ENCODE measurements around the gene IRF8. TPM values are rescaled to one million over a fixed set of nuclear protein-coding genes. Genes with fewer than 3 reads are reported as not detected.

IRF8 gene
- total RNA-seq, 3 donors from 2014 or later (not counting 1 experiment from before 2014, with no cell fraction given): 101 to 167 (median 122) TPM

DNA sequence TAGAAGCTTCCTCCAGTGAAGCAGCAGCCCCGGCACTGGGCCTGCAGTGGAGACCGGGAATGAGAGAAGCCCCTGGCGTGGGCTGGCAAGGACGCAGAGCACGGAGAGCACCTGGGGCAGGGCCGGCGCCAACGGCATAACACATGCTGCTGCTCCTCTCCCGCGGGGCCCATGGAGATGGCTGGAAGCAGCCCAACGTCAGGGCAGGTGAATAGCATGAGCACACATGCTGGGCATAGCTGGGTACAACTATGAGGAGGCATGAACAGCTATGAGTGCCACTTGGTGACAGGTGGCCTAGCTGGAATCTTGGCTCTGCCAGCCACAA, 46.4 kb downstream of the IRF8 start:
- Mint-ChIP-seq H3K27ac (peak overlapping the region; percentile 3 to 81), H3K9me3 (no peaks in the 10 kb centered on the region), H3K36me3 (no peaks in the 10 kb centered on the region), H3K4me3 (peak overlapping the region; percentile 58), H3K27me3 (ENCODE audit: low read depth in 2 of 2) (peaks cover 6 to 10% of the 10 kb centered on the region in 2 donors), H3K4me1 (peaks cover 32 to 53% of the 10 kb centered on the region in 2 donors)
- intact Hi-C loops (cut with micrococcal nuclease): no loop called here
- Histone ChIP-seq H3K36me3 (ENCODE audit: control insufficient read depth, insufficient read depth, low read length) (no peaks in the 10 kb centered on the region), H3K27me3 (ENCODE audit: control insufficient read depth, insufficient read depth, low read length) (no peaks in the 10 kb centered on the region), H3K27ac (ENCODE audit: low read length) (peak overlapping the region; percentile 38), H3K4me3 (ENCODE audit: low read length) (peak overlapping the region; percentile 5), H3K9me3 (ENCODE audit: control insufficient read depth, insufficient read depth, low read length) (no peaks in the 10 kb centered on the region), H3K4me1 (ENCODE audit: control insufficient read depth, insufficient read depth, low read length) (peaks cover 64% of the 10 kb centered on the region)
- no peak for ATAC-seq
- no peak for TF ChIP-seq CTCF (IDR thresholded peaks at IDR 0.05)
- DNase-seq: no peak
- WGBS (ENCODE audit: insufficient coverage): 45% methylated on average over 11 of the region's 11 CpGs

DNA sequence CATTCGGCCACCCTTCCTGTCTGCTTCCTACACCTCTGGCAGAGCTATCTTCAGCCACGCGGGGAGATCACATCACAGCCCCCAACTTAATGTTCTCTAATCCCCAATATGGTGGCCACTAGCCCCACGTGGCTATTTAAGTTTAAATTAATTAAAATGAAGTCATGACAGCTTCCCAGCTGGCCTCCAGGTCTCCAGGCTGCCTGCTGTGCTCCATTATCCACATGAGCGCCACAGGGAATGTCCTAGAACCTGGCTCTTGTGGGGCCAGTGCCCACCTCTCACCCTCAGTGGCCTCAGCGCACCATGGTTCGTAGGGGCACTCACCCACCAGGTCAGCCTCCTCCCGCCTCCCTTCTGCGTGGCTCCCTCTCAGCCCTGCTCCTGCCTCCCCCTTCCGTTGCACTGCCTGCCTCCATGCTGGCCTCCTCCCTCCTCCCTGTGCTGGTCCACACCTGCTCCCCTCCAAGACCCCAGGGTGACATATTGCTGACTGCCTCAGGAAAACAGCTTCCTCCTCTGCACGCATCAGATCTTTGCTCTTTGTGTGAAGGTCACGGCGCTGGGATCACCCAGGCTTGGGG, 47.7 kb downstream of the IRF8 start:
- Histone ChIP-seq H3K27ac (ENCODE audit: low read length) (no peak overlapping the region), H3K9me3 (ENCODE audit: control insufficient read depth, insufficient read depth, low read length) (no peaks in the 10 kb centered on the region), H3K36me3 (ENCODE audit: control insufficient read depth, insufficient read depth, low read length) (no peaks in the 10 kb centered on the region), H3K27me3 (ENCODE audit: control insufficient read depth, insufficient read depth, low read length) (no peaks in the 10 kb centered on the region), H3K4me3 (ENCODE audit: low read length) (no peak overlapping the region), H3K4me1 (ENCODE audit: control insufficient read depth, insufficient read depth, low read length) (peaks cover 58% of the 10 kb centered on the region)
- Mint-ChIP-seq H3K36me3 (no peaks in the 10 kb centered on the region), H3K27ac (peak overlapping the region; percentile 29 to 50), H3K4me1 (peaks cover 31 to 60% of the 10 kb centered on the region in 2 donors), H3K4me3 (peak overlapping the region; percentile 93), H3K9me3 (no peaks in the 10 kb centered on the region), H3K27me3 (ENCODE audit: low read depth in 2 of 2) (peaks cover 6 to 10% of the 10 kb centered on the region in 2 donors)
- ATAC-seq (no peak), DNase-seq (no peak)
- 79% methylated on average over 13 of the region's 13 CpGs for WGBS (ENCODE audit: insufficient coverage)
- TF ChIP-seq CTCF (IDR thresholded peaks at IDR 0.05): no peak
- intact Hi-C loops (cut with micrococcal nuclease): no loop called here

- no peaks in the 10 kb centered on the region for H3K27me3 ChIP-seq (ENCODE audit: control insufficient read depth, insufficient read depth, low read length)
- no peak for TF ChIP-seq CTCF (IDR thresholded peaks at IDR 0.05)
These were observed 48.5 kb downstream of the IRF8 start for GRCh38 chr16:85947230-85948137.

More at GRCh38 chr16:85947230-85948137, 48.5 kb downstream of the IRF8 start:
- peak in 1 of 2 donors; percentile 60 for DNase-seq
- 30% methylated on average over 32 of the region's 32 CpGs for WGBS (ENCODE audit: insufficient coverage)
- H3K27ac Mint-ChIP-seq: peak overlapping the region; percentile 29 to 50
- Histone ChIP-seq H3K4me3 (ENCODE audit: low read length) (peak overlapping the region; percentile 32), H3K36me3 (ENCODE audit: control insufficient read depth, insufficient read depth, low read length) (no peaks in the 10 kb centered on the region), H3K9me3 (ENCODE audit: control insufficient read depth, insufficient read depth, low read length) (no peaks in the 10 kb centered on the region), H3K4me1 (ENCODE audit: control insufficient read depth, insufficient read depth, low read length) (peaks cover 58% of the 10 kb centered on the region), H3K27ac (ENCODE audit: low read length) (peak overlapping the region; percentile 4)
- H3K36me3 Mint-ChIP-seq: no peaks in the 10 kb centered on the region
- intact Hi-C loops (cut with micrococcal nuclease): no loop called here
- H3K4me3 Mint-ChIP-seq: peak overlapping the region; percentile 93
- peak; percentile 40 to 78 (median 75) for ATAC-seq
- no peaks in the 10 kb centered on the region for H3K9me3 Mint-ChIP-seq
- peaks cover 31 to 60% of the 10 kb centered on the region in 2 donors for H3K4me1 Mint-ChIP-seq
- peaks cover 6 to 10% of the 10 kb centered on the region in 2 donors for H3K27me3 Mint-ChIP-seq (ENCODE audit: low read depth in 2 of 2)

Data from natural killer cell (primary cell).